Calu3 (cell line): Measurements from ENCODE around the gene CCDC6. TPM values are rescaled to one million over a fixed set of nuclear protein-coding genes. Genes with fewer than 3 reads are reported as not detected.

ENCODE experiments used
- BruUV-seq: library from RNA; stranded (reverse); fragments of 400-500 nt; replicated peaks from 2 replicates; lab custom pipeline; 2021; lab: Mats Ljungman, UMichigan
- CTCF ChIA-PET: fragments of 300-600 bp; sonication (Branson Sonifier 250); formaldehyde crosslinking; loops from one replicate; lab custom pipeline; 2022; ENCODE audit warnings: antibody characterized with exemption; lab: Charles Lee
- DNase-seq: peaks from one replicate; pipeline ENCODE4 v3.0.0; 2022
- H3K27ac Mint-ChIP-seq: one replicate; pipeline ENCODE4 v1.8.0; 2022; ENCODE audit warnings: mixed read lengths; ENCODE audit not compliant: unreplicated experiment
- H3K27me3 Mint-ChIP-seq: one replicate; pipeline ENCODE4 v1.8.0; 2022; ENCODE audit warnings: mixed read lengths; ENCODE audit not compliant: unreplicated experiment
- H3K36me3 Mint-ChIP-seq: one replicate; pipeline ENCODE4 v1.8.0; 2022; ENCODE audit warnings: mild to moderate bottlenecking, moderate library complexity, mixed read lengths; ENCODE audit not compliant: insufficient read depth, unreplicated experiment
- H3K4me1 Mint-ChIP-seq: one replicate; pipeline ENCODE4 v1.8.0; 2022; ENCODE audit warnings: mild to moderate bottlenecking, low read depth, mixed read lengths; ENCODE audit not compliant: unreplicated experiment
- H3K4me3 Mint-ChIP-seq: one replicate; pipeline ENCODE4 v1.8.0; 2022; ENCODE audit warnings: mild to moderate bottlenecking, low read depth, moderate library complexity, mixed read lengths; ENCODE audit not compliant: unreplicated experiment
- H3K9me3 Mint-ChIP-seq: one replicate; pipeline ENCODE4 v1.8.0; 2022; ENCODE audit warnings: low read depth, mixed read lengths; ENCODE audit not compliant: unreplicated experiment
- CTCF ChIP-seq: fragments of 200-600 bp; IDR thresholded peaks from one replicate; pipeline ENCODE4 v1.8.0; 2022; ENCODE audit warnings: antibody characterized with exemption; ENCODE audit not compliant: unreplicated experiment
- intact Hi-C: fragments of 100-400 bp; cut with micrococcal nuclease; formaldehyde crosslinking; loops from one replicate; pipeline ENCODE4 v1.10.0; 2022; ENCODE audit not compliant: unreplicated experiment
- total RNA-seq: library from RNA; stranded (reverse); gene quantifications from 2 replicates; pipeline ENCODE4 v1.2.3, GENCODE V29; 2022

The CCDC6 gene
- total RNA-seq, 1 experiment from 2014 or later: 115 TPM

GRCh38 chr10:59817773-59818172 is 88.6 kb downstream of the CCDC6 start:
- Mint-ChIP-seq H3K27me3 (no peaks in the 10 kb centered on the region), H3K36me3 (peaks cover 11% of the 10 kb centered on the region), H3K9me3 (no peaks in the 10 kb centered on the region), H3K4me3 (no peak overlapping the region), H3K4me1 (no peaks in the 10 kb centered on the region), H3K27ac (no peak overlapping the region)
- CTCF ChIA-PET: interaction anchor here (0.6 kb wide), 2 partner anchors 201 to 734 kb away, joined by 4 to 7 read pairs; no protein-coding TSS in a partner anchor
- no peak for TF ChIP-seq CTCF
- intact Hi-C loops: no loop called here
- no TSS peak for BruUV-seq
- DNase-seq: no peak

GRCh38 chr10:59814878-59815277 is 91.5 kb downstream of the CCDC6 start:
- Mint-ChIP-seq H3K27ac (no peak overlapping the region), H3K9me3 (no peaks in the 10 kb centered on the region), H3K27me3 (no peaks in the 10 kb centered on the region), H3K4me3 (no peak overlapping the region), H3K36me3 (peaks cover 31% of the 10 kb centered on the region), H3K4me1 (no peaks in the 10 kb centered on the region)
- BruUV-seq: no TSS peak
- CTCF ChIA-PET: no interaction called here
- TF ChIP-seq CTCF: no peak
- intact Hi-C loops: no loop called here
- DNase-seq: no peak

GRCh38 chr10:59812519-59813122 is 93.7 kb downstream of the CCDC6 start:
- DNase-seq: no peak
- no peak for TF ChIP-seq CTCF
- H3K9me3 Mint-ChIP-seq: no peaks in the 10 kb centered on the region
- H3K27ac Mint-ChIP-seq: no peak overlapping the region
- no peaks in the 10 kb centered on the region for H3K27me3 Mint-ChIP-seq
- peaks cover 44% of the 10 kb centered on the region for H3K36me3 Mint-ChIP-seq
- intact Hi-C loops: no loop called here
- BruUV-seq: no TSS peak
- no peak overlapping the region for H3K4me3 Mint-ChIP-seq
- CTCF ChIA-PET: no interaction called here
- no peaks in the 10 kb centered on the region for H3K4me1 Mint-ChIP-seq

GRCh38 chr10:59809644-59809974 is 96.7 kb downstream of the CCDC6 start:
- Mint-ChIP-seq H3K9me3 (no peaks in the 10 kb centered on the region), H3K27ac (no peak overlapping the region), H3K4me1 (no peaks in the 10 kb centered on the region), H3K4me3 (no peak overlapping the region), H3K36me3 (peaks cover 63% of the 10 kb centered on the region), H3K27me3 (no peaks in the 10 kb centered on the region)
- no peak for DNase-seq
- BruUV-seq: no TSS peak
- CTCF ChIA-PET: interaction anchor here (1.1 kb wide), 2 partner anchors 183 to 231 kb away, joined by 3 read pairs; no protein-coding TSS in a partner anchor
- TF ChIP-seq CTCF: no peak
- intact Hi-C loops: loop anchor here (1.0 to 5.0 kb wide), 2 partner anchors 183 to 572 kb away; no protein-coding TSS in a partner anchor
